GM12801 (cell line): ENCODE results near the gene RTL10.

Experiments used
- TF ChIP-seq, protein P1 (sequence below): IDR thresholded peaks from one replicate; pipeline ENCODE4 v1.5.1; 2011; ENCODE audit warnings: control low read depth; ENCODE audit not compliant: insufficient read length; ENCODE audit errors: extremely low read depth

The RTL10 gene, protein sequence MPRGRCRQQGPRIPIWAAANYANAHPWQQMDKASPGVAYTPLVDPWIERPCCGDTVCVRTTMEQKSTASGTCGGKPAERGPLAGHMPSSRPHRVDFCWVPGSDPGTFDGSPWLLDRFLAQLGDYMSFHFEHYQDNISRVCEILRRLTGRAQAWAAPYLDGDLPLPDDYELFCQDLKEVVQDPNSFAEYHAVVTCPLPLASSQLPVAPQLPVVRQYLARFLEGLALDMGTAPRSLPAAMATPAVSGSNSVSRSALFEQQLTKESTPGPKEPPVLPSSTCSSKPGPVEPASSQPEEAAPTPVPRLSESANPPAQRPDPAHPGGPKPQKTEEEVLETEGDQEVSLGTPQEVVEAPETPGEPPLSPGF

DNA sequence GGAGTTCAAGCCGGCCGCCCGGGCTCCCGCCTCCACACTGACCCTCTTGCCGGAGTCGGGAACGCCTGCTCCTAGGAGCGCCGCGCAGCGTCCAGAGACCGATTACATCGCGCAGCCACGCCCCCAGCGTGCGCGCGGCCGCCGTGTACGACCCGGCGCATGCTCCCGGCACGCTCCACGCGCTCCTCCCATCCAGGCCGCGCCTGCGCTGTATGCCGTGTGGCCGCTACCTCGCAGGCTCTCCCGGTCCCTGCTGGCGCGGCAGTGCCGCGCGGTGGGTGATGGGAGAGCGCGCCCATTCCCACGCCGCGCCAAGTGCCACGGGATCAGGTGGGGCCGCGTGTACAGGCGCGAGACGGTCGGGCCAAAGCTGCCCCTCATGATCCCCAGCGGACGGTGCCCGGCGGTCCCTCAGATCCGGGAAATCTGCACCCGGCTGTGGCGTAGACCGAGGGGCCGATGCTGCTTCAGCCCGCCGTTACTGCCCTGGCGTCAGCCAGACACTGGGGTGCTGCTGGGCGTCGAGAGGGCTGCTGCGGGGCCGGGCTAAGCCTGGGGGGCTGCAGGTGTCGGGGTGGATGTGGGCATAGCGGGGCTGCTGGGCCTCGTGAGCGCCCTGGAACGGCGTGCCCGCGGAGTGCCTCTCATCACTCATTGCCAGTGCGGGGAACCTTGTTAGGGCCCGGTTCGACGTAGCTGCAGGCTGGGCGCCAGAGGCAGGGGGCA lies at the start of gene RTL10, which contains the start of gene GNB1L:
Gene RTL10 (minus strand): TSS at position 97 of the 726 bp plus-strand sequence. CDS start 2,613 bp downstream, outside the sequence.
Gene GNB1L (minus strand): TSS at position 97 of the 726 bp plus-strand sequence. CDS start 33,519 bp downstream, outside the sequence.
- TF ChIP-seq, protein P1, sequence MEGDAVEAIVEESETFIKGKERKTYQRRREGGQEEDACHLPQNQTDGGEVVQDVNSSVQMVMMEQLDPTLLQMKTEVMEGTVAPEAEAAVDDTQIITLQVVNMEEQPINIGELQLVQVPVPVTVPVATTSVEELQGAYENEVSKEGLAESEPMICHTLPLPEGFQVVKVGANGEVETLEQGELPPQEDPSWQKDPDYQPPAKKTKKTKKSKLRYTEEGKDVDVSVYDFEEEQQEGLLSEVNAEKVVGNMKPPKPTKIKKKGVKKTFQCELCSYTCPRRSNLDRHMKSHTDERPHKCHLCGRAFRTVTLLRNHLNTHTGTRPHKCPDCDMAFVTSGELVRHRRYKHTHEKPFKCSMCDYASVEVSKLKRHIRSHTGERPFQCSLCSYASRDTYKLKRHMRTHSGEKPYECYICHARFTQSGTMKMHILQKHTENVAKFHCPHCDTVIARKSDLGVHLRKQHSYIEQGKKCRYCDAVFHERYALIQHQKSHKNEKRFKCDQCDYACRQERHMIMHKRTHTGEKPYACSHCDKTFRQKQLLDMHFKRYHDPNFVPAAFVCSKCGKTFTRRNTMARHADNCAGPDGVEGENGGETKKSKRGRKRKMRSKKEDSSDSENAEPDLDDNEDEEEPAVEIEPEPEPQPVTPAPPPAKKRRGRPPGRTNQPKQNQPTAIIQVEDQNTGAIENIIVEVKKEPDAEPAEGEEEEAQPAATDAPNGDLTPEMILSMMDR, result no peak

DNA sequence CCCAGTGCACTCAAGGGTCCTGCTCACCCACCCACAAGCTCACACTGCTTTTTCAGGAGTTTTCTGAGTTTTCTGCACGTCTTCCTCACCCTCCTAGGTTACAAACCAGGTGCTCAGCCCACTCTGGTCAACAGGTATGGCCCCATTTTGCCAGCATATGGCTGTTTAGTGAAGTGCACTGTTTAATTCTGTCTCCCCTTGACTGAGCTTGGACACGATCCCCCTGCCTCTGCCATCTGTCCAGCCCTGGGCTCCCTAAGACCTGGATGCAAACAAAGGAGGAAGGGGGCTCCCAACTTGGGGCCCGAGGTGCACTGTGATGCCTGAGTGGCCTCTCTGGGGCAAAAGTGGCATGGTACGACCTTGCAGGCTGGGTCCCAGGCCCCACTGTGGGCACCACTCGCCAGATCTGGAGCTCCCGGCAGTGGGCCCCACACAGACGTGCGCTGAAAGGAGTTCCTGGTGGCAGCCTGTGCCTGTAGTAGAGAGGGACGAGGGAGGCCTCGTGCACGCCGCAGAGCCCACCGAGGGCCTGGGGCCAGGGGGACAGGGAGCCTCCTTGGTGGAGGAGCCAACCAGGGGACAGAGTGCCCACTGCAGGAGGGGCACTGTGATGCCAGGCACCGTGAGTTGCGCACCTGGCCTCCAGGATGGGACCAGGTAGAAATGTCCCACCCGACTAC lies 49.6 kb upstream of the RTL10 start:
- TF ChIP-seq, protein P1, result no peak

DNA sequence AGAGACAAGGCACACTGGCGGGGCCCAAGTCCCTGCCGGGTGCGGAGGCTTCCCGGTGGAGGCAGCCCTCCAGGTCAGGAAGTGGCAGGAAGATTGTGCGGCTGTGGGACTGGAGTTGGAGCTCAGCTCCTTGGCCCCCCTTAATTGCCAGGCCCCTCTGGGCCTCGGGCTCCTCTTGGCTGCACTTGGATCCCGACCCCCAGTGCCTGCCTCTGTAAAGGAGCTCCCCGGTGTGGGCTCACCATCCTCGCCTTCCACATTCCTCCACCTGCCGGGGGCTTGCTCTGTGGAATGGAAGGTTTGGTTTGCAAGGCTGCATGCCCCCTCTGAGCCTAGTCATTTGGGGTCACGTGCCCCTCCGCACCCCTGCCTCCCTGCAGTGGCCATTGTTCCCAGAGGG lies 48.8 kb upstream of the RTL10 start:
- TF ChIP-seq, protein P1, result no peak

DNA sequence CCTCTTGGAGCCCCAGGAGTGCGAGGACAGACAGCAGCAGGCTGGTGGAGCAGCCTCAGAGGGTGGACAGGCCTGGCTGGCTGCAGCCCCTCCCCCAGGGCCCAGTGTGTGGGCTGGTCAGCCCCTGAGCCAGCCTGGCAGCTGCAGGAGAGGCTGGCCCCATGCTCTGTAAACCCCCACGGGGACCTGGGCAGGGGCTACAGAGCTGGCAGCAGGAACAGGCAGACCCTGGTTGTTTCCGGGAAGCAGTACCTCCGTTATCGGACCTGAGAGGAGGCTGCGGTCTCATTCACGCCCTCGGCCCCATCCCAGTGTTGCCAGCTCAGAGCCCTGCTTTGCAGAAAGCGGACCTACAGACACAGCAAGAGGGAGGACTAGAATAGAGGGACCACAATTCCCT lies 48.4 kb upstream of the RTL10 start:
- TF ChIP-seq, protein P1, result no peak

DNA sequence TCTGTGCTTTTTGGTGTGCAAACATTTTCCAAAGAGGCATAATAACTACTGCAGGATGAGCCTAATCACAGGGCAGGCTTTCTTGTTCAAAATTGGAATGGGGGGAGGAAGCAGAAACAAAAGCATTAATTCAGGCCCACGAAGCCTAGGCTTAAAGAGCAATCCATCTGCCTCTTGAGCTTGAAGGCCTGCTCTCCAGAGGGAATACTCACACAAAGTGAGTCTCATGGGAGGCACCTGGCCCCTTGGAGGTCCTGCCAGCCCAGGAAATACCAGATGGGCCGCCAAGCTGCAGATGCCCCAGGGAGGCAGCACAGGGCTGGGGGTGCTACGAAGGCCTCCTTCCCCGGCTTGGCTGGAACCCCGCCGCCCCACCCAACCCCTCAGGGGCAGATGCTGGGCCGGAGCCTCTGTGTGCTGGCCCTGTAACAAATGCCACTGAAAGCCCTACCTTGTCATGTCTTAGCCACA lies 47.6 kb upstream of the RTL10 start:
- TF ChIP-seq, protein P1, result no peak

DNA sequence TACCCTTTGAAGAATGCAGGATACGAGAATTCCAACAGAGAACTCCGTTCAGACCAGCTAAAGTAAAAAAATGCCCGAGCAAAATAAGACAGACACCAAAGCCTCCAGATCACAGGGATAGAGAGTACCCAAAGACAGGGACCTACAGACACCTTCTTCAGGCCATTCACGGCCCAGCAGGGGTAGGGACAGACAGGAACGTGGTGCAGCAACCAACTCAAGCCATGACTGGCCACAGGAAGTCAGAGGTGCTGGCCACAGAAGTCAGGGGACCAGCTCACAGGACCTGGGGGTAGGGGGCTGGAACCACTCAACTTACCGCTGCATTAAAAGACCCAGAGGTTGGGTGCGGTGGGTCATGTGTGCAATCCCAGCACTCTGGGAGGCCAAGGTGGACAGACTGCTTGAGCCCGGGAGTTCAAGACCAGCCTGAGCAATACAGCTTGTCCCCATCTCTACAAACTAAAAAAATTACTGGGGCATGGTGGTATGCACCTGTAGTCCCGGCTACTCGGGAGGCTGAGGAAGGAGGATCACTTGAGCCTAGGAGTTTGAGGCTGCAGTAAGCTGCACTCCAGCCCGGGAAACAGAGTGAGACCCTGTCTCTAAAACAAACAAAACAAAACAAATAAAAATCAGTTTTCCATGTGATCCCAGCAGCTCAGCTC lies 47.0 kb upstream of the RTL10 start:
- TF ChIP-seq, protein P1, result no peak
